T-helper 1 cell (primary cell): ENCODE data around the gene IFIT1B.
"Not testable (repeated sequence)": the region's sequence is repeated elsewhere in the genome, so short reads cannot be mapped to it uniquely, and the experiment has no call there.

Experiments
- DNase-seq, 5 donors: peaks; one replicate each; pipeline ENCODE4 v3.0.0-alpha.2; 2012 to 2020
- total RNA-seq, 4 donors: gene quantifications; one replicate each; lab custom pipeline; 2026; lab: John Stamatoyannopoulos, UW

The IFIT1B gene
- total RNA-seq: 0 to 0.15 (median 0.04) reads per million in 4 donors

- no peak for DNase-seq
Measured at GRCh38 chr10:89377705-89378637, at the start of gene IFIT1B. Gene IFIT1B, plus strand, starts transcription at chr10:89378056. Its CDS starts 80 bp downstream, at chr10:89378136.

GRCh38 chr10:89329151-89329550 lies 48.7 kb upstream of the IFIT1B start:
- no peak for DNase-seq

GRCh38 chr10:89330014-89330413 lies 47.8 kb upstream of the IFIT1B start:
- not testable (repeated sequence) for DNase-seq

GRCh38 chr10:89330537-89331212 lies 47.2 kb upstream of the IFIT1B start:
- DNase-seq: no peak

- DNase-seq: not testable (repeated sequence)
Measured at GRCh38 chr10:89331487-89332122, 46.3 kb upstream of the IFIT1B start.

- DNase-seq: peak in 2 of 5 donors; percentile 27 to 52
Measured at GRCh38 chr10:89332123-89332633, 45.7 kb upstream of the IFIT1B start.

GRCh38 chr10:89335226-89335625 lies 42.6 kb upstream of the IFIT1B start:
- DNase-seq: no peak

GRCh38 chr10:89336241-89336640 lies 41.6 kb upstream of the IFIT1B start:
- DNase-seq: no peak

- peak in 1 of 5 donors; percentile 47 for DNase-seq
Measured at GRCh38 chr10:89337484-89337883, 40.4 kb upstream of the IFIT1B start.

GRCh38 chr10:89338713-89339112 lies 39.1 kb upstream of the IFIT1B start:
- DNase-seq: no peak

- DNase-seq: no peak
Measured at GRCh38 chr10:89339875-89340274, 38.0 kb upstream of the IFIT1B start.

GRCh38 chr10:89341649-89342048 lies 36.2 kb upstream of the IFIT1B start:
- DNase-seq: no peak

GRCh38 chr10:89342206-89342958 lies 35.5 kb upstream of the IFIT1B start:
- no peak for DNase-seq

GRCh38 chr10:89343089-89343767 lies 34.6 kb upstream of the IFIT1B start:
- DNase-seq: no peak

- no peak for DNase-seq
Measured at GRCh38 chr10:89344156-89344555, 33.7 kb upstream of the IFIT1B start.

GRCh38 chr10:89345367-89346000 lies 32.4 kb upstream of the IFIT1B start:
- no peak for DNase-seq

- no peak for DNase-seq
Measured at GRCh38 chr10:89346405-89347254, 31.2 kb upstream of the IFIT1B start.

- DNase-seq: no peak
Measured at GRCh38 chr10:89347701-89348457, 30.0 kb upstream of the IFIT1B start.

- DNase-seq: no peak
Measured at GRCh38 chr10:89348481-89348880, 29.4 kb upstream of the IFIT1B start.
